Right forelimb (tissue), 1 donor: ENCODE data around the gene USP5.

Source experiments
- DNase-seq: peaks from one replicate; pipeline ENCODE4 v3.0.0-alpha.2; 2018

The USP5 gene

GRCh38 chr12:6851921-6852650 is at the start of gene USP5:
USP5 (plus strand) TSS chr12:6852150; CDS start chr12:6852180, 30 bp downstream.
- DNase-seq = peak; percentile 99

GRCh38 chr12:6807170-6807569 is 44.8 kb upstream of the USP5 start:
- DNase-seq = no peak

- no peak for DNase-seq
Measured at GRCh38 chr12:6809056-6809455, 42.9 kb upstream of the USP5 start.

GRCh38 chr12:6810758-6811157 is 41.2 kb upstream of the USP5 start:
- no peak for DNase-seq

- DNase-seq = no peak
Measured at GRCh38 chr12:6813363-6813762, 38.6 kb upstream of the USP5 start.

- no peak for DNase-seq
Measured at GRCh38 chr12:6816598-6816997, 35.4 kb upstream of the USP5 start.

GRCh38 chr12:6817098-6817497 is 34.9 kb upstream of the USP5 start:
- no peak for DNase-seq

GRCh38 chr12:6817662-6818157 is 34.2 kb upstream of the USP5 start:
- no peak for DNase-seq

- DNase-seq = no peak
Measured at GRCh38 chr12:6818222-6818621, 33.7 kb upstream of the USP5 start.

GRCh38 chr12:6818645-6819044 is 33.3 kb upstream of the USP5 start:
- DNase-seq = no peak

- no peak for DNase-seq
Measured at GRCh38 chr12:6819106-6820030, 32.6 kb upstream of the USP5 start.

GRCh38 chr12:6820166-6820565 is 31.8 kb upstream of the USP5 start:
- DNase-seq = no peak

- DNase-seq = peak; percentile 90
Measured at GRCh38 chr12:6821591-6822425, 30.1 kb upstream of the USP5 start, which contains the start of gene GPR162. GPR162 (plus strand) TSS chr12:6821821; CDS start chr12:6823899, 2,078 bp downstream.

- DNase-seq = no peak
Measured at GRCh38 chr12:6822426-6823135, 29.4 kb upstream of the USP5 start.

- no peak for DNase-seq
Measured at GRCh38 chr12:6823182-6824084, 28.5 kb upstream of the USP5 start.

- no peak for DNase-seq
Measured at GRCh38 chr12:6824085-6824775, 27.7 kb upstream of the USP5 start.

GRCh38 chr12:6824901-6825381 is 27.0 kb upstream of the USP5 start:
- DNase-seq = no peak

- peak; percentile 95 for DNase-seq
Measured at GRCh38 chr12:6825398-6826124, 26.4 kb upstream of the USP5 start.

GRCh38 chr12:6826125-6826733 is 25.7 kb upstream of the USP5 start:
- DNase-seq = no peak
